NCI-H187 (cell line): ENCODE data around the gene HJURP.

ENCODE experiments used
- DNase-seq, 2 experiments: peaks; one replicate each; lab custom pipeline; 2025; lab: John Stamatoyannopoulos, UW

The HJURP gene

GRCh38 chr2:233791883-233792329, 62.4 kb downstream of the HJURP start:
- DNase-seq, result no peak

DNA sequence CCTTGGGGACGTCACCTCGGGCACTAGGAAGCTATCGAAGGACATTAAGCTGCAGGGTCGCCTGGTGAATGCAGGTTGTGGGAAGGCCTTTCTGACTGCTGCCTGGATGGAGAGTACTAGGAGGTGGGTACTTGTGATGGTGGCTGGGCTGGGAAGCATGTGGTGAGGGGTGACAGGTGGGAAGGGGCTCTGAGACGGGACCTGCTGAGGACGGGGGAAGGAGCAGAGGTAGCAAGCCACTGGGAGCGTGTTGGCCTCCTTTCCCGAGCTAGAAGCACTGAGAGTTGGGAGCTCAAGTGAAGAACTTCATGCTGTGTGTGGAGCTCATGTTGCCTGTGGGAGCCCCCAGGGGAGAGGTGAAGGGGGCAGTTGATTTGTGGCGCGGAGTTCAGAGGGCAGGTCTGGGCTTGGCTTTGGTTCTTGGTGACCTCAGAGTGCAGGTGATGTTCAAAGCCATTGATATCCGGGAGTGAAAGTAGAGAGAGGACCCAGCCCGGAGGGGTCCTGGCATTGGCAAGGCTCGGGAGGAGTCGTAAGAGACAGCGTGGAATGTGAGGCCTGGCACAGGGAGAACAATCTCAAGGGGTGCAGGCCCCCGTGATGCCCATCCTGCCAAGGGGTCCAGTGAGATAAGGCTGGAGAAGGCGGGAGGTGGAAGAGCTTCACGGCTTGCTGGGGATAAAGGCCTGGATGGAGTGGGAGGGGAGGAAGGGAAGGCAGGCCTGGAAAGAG, 63.0 kb downstream of the HJURP start:
- DNase-seq, result no peak

GRCh38 chr2:233789554-233789953, 64.8 kb downstream of the HJURP start:
- no peak for DNase-seq
